Measurements from ENCODE around the gene JAKMIP2. TPM values are rescaled to one million over a fixed set of nuclear protein-coding genes. Genes with fewer than 3 reads are reported as not detected.

The JAKMIP2 gene
- total and polyA plus RNA-seq, 5 donors from 2014 or later, result 0.26 to 5.0 (median 2.4) TPM

DNA sequence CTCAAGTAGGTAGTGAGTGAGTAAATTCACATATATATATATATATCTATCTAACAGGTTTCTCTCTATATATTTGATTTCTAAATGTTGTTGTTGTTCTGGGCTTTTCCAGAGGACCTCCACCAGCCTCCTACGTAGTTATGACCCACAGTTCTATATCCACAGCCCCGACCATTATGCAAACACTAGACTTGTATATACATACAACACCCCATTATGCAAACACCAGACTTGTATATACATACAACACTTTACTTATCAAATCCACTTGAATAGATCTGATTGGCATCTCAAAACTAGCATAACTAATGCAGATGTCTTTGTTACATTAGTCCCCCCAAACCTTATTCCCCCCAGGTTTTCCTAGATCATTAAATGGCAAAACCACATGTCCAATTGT is 108.7 kb downstream of the JAKMIP2 start:
- Mint-ChIP-seq H3K4me3 (no peak overlapping the region), H3K36me3 (no peaks in the 10 kb centered on the region), H3K9me3 (peaks cover 0 to 3% (median 0%) of the 10 kb centered on the region in 7 donors), H3K4me1 (no peaks in the 10 kb centered on the region), H3K27ac (no peak overlapping the region), H3K27me3 (no peaks in the 10 kb centered on the region)
- H3K9me3 ChIP-seq (ENCODE audit: control insufficient read depth in 2 of 2, low read length in 2 of 2), result no peaks in the 10 kb centered on the region
- no peak overlapping the region for H3K27ac ChIP-seq (ENCODE audit: insufficient read depth, low read length, poor library complexity, severe bottlenecking)
- H3K4me1 ChIP-seq (ENCODE audit: control insufficient read depth, insufficient read depth, low read length, poor library complexity, severe bottlenecking), result no peaks in the 10 kb centered on the region
- ATAC-seq (ENCODE audit: low read depth in 2 of 2), result no peak
- DNase-seq, result no peak
- H3K36me3 ChIP-seq (ENCODE audit: control insufficient read depth, insufficient read depth, low read length), result no peaks in the 10 kb centered on the region
- no peaks in the 10 kb centered on the region for H3K27me3 ChIP-seq (ENCODE audit: control insufficient read depth, insufficient read depth, low read length)
- H3K4me3 ChIP-seq (ENCODE audit: low read depth, low read length), result no peak overlapping the region

DNA sequence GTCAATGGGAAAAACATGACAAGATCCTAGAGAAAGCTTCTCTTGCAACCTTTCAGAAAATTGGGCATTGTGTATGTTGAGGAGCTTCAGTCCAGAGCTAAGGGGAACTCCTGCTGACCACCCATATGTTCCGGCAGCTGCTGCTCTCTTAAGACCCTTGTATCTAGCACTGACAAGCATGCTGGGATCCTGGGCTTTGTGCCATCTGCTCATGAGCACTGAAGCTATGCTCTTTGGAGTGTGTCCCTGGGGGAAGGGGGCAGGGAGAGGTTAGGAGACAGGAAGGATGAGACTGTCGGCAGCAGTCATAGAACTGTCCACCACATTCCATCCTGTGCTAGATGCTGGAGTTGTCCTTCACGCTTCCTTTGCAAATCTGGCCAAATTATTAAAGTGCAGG is 109.3 kb downstream of the JAKMIP2 start:
- H3K27me3 ChIP-seq (ENCODE audit: control insufficient read depth, insufficient read depth, low read length), result no peaks in the 10 kb centered on the region
- no peaks in the 10 kb centered on the region for H3K9me3 ChIP-seq (ENCODE audit: control insufficient read depth in 2 of 2, low read length in 2 of 2)
- Mint-ChIP-seq H3K4me3 (no peak overlapping the region), H3K4me1 (no peaks in the 10 kb centered on the region), H3K27ac (no peak overlapping the region), H3K36me3 (no peaks in the 10 kb centered on the region), H3K27me3 (no peaks in the 10 kb centered on the region), H3K9me3 (peaks cover 0 to 3% (median 0%) of the 10 kb centered on the region in 7 donors)
- H3K4me1 ChIP-seq (ENCODE audit: control insufficient read depth, insufficient read depth, low read length, poor library complexity, severe bottlenecking), result no peaks in the 10 kb centered on the region
- DNase-seq, result no peak
- no peaks in the 10 kb centered on the region for H3K36me3 ChIP-seq (ENCODE audit: control insufficient read depth, insufficient read depth, low read length)
- ATAC-seq (ENCODE audit: low read depth in 2 of 2), result no peak
- no peak overlapping the region for H3K27ac ChIP-seq (ENCODE audit: insufficient read depth, low read length, poor library complexity, severe bottlenecking)
- no peak overlapping the region for H3K4me3 ChIP-seq (ENCODE audit: low read depth, low read length)

DNA sequence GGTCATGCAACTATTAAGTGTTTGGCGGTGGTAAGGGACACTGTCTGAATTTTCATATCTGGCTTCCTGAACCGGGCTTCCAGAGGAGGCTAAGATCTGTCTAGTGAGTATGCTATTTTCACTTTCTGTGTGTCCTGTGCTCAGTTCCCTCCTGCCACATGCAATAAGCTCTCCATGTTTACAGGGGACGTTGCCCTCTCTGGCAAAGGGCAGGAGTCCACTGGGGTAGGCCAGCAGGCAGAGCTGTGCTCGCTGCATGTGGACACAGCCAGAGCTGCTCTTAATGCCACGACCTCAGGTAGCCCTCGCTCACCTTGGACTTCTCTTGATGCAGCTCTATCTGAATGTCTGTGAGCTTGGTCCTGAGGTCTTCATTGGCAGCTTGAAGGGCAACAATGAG is 111.2 kb downstream of the JAKMIP2 start:
- H3K27me3 ChIP-seq (ENCODE audit: control insufficient read depth, insufficient read depth, low read length), result no peaks in the 10 kb centered on the region
- no peaks in the 10 kb centered on the region for H3K4me1 ChIP-seq (ENCODE audit: control insufficient read depth, insufficient read depth, low read length, poor library complexity, severe bottlenecking)
- Mint-ChIP-seq H3K27me3 (no peaks in the 10 kb centered on the region), H3K36me3 (no peaks in the 10 kb centered on the region), H3K9me3 (peaks cover 0 to 2% (median 0%) of the 10 kb centered on the region in 7 donors), H3K27ac (no peak overlapping the region), H3K4me1 (no peaks in the 10 kb centered on the region), H3K4me3 (no peak overlapping the region)
- H3K27ac ChIP-seq (ENCODE audit: insufficient read depth, low read length, poor library complexity, severe bottlenecking), result no peak overlapping the region
- H3K4me3 ChIP-seq (ENCODE audit: low read depth, low read length), result no peak overlapping the region
- ATAC-seq (ENCODE audit: low read depth in 2 of 2) (no peak), DNase-seq (no peak)
- no peaks in the 10 kb centered on the region for H3K9me3 ChIP-seq (ENCODE audit: control insufficient read depth in 2 of 2, low read length in 2 of 2)
- no peaks in the 10 kb centered on the region for H3K36me3 ChIP-seq (ENCODE audit: control insufficient read depth, insufficient read depth, low read length)

DNA sequence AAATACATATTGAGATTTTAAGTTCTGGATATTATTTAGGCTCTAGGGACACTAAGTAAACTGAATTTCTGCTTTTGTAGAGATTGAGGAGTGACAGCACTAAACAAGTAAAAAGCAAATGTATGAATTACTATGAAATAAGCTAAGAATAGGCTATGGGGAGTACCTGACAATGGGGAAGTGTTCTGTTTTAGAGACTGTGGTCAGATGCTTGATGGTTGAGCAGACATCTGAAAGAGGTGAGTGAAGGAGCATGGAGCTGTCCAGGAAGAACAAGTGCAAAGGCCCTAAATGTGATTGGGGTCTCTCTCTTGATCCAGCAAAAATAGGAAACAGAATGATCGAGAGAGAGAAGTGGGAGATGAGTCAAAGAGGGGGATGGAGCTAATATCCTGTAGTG is 111.7 kb downstream of the JAKMIP2 start:
- ATAC-seq (ENCODE audit: low read depth in 2 of 2) (no peak), DNase-seq (no peak)
- Histone ChIP-seq H3K4me3 (ENCODE audit: low read depth, low read length) (no peak overlapping the region), H3K4me1 (ENCODE audit: control insufficient read depth, insufficient read depth, low read length, poor library complexity, severe bottlenecking) (no peaks in the 10 kb centered on the region), H3K9me3 (ENCODE audit: control insufficient read depth in 2 of 2, low read length in 2 of 2) (no peaks in the 10 kb centered on the region), H3K36me3 (ENCODE audit: control insufficient read depth, insufficient read depth, low read length) (no peaks in the 10 kb centered on the region), H3K27ac (ENCODE audit: insufficient read depth, low read length, poor library complexity, severe bottlenecking) (no peak overlapping the region), H3K27me3 (ENCODE audit: control insufficient read depth, insufficient read depth, low read length) (no peaks in the 10 kb centered on the region)
- no peak overlapping the region for H3K4me3 Mint-ChIP-seq
- no peaks in the 10 kb centered on the region for H3K4me1 Mint-ChIP-seq
- no peaks in the 10 kb centered on the region for H3K36me3 Mint-ChIP-seq
- no peaks in the 10 kb centered on the region for H3K27me3 Mint-ChIP-seq
- H3K9me3 Mint-ChIP-seq, result peaks cover 0 to 2% (median 0%) of the 10 kb centered on the region in 7 donors
- no peak overlapping the region for H3K27ac Mint-ChIP-seq

DNA sequence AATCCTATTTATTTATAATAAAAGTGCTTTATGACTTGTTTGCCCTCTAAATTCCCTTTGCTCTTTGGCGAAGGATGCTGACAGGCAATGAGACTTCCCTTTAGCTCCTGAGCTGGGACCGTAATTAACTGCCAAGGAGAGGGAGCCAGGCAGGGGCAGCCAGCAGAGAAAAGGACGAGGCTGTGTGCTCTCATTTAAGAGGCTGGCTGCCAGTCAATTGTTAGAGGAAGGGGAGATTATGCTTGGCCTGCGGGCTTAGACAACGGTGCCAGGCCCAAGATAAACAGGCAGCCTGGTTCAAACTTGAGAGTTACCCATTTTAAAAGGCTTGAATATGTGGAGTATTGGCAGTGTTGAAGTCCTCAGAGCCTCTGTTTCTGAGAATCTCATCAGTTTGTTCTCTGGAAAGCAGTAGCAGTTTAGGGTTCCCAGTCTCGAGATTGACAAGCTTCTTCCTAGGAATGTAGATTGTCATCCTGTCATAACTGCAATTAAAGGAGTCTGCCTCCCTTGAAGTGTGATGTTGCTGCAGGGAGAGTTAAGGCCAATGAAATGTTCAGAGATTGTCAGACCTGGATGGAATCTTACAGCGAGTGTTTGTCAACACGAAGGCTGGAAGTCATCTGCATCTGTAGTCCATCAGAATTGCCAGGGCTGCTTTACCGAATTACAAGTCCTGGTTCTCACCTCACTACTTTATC is 113.2 kb downstream of the JAKMIP2 start:
- Mint-ChIP-seq H3K4me3 (no peak overlapping the region), H3K9me3 (peaks cover 0 to 3% (median under 1%) of the 10 kb centered on the region in 7 donors), H3K27ac (no peak overlapping the region), H3K36me3 (no peaks in the 10 kb centered on the region), H3K27me3 (no peaks in the 10 kb centered on the region), H3K4me1 (no peaks in the 10 kb centered on the region)
- no peak overlapping the region for H3K27ac ChIP-seq (ENCODE audit: insufficient read depth, low read length, poor library complexity, severe bottlenecking)
- no peak for DNase-seq
- no peaks in the 10 kb centered on the region for H3K36me3 ChIP-seq (ENCODE audit: control insufficient read depth, insufficient read depth, low read length)
- no peak for ATAC-seq (ENCODE audit: low read depth in 2 of 2)
- no peaks in the 10 kb centered on the region for H3K4me1 ChIP-seq (ENCODE audit: control insufficient read depth, insufficient read depth, low read length, poor library complexity, severe bottlenecking)
- H3K4me3 ChIP-seq (ENCODE audit: low read depth, low read length), result no peak overlapping the region
- H3K9me3 ChIP-seq (ENCODE audit: control insufficient read depth in 2 of 2, low read length in 2 of 2), result no peaks in the 10 kb centered on the region
- H3K27me3 ChIP-seq (ENCODE audit: control insufficient read depth, insufficient read depth, low read length), result no peaks in the 10 kb centered on the region

DNA sequence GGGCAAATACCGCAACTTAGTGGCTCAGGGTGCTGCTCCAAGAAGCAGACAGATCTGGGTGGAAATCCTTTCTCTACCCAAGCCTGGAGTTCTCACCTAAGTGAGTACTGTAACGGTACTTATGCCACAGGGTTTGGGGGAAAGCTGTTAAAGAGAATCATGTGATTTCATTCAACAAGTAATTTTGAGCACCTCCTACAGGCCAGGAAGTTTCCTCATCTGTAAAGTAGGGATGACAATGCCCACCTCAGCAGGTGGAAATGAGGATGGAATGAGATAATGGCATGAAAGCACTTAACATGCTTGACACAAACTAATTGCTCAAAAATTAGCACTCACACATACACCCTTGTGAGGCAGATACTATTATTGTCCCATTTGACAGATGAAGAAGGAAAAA is 114.1 kb downstream of the JAKMIP2 start:
- Mint-ChIP-seq H3K27ac (no peak overlapping the region), H3K4me1 (no peaks in the 10 kb centered on the region), H3K9me3 (peaks cover 0 to 3% (median 2%) of the 10 kb centered on the region in 7 donors), H3K27me3 (no peaks in the 10 kb centered on the region), H3K4me3 (no peak overlapping the region), H3K36me3 (no peaks in the 10 kb centered on the region)
- no peaks in the 10 kb centered on the region for H3K9me3 ChIP-seq (ENCODE audit: control insufficient read depth in 2 of 2, low read length in 2 of 2)
- ATAC-seq (ENCODE audit: low read depth in 2 of 2) (no peak), DNase-seq (no peak)
- no peak overlapping the region for H3K4me3 ChIP-seq (ENCODE audit: low read depth, low read length)
- H3K4me1 ChIP-seq (ENCODE audit: control insufficient read depth, insufficient read depth, low read length, poor library complexity, severe bottlenecking), result no peaks in the 10 kb centered on the region
- no peaks in the 10 kb centered on the region for H3K36me3 ChIP-seq (ENCODE audit: control insufficient read depth, insufficient read depth, low read length)
- no peaks in the 10 kb centered on the region for H3K27me3 ChIP-seq (ENCODE audit: control insufficient read depth, insufficient read depth, low read length)
- H3K27ac ChIP-seq (ENCODE audit: insufficient read depth, low read length, poor library complexity, severe bottlenecking), result no peak overlapping the region

DNA sequence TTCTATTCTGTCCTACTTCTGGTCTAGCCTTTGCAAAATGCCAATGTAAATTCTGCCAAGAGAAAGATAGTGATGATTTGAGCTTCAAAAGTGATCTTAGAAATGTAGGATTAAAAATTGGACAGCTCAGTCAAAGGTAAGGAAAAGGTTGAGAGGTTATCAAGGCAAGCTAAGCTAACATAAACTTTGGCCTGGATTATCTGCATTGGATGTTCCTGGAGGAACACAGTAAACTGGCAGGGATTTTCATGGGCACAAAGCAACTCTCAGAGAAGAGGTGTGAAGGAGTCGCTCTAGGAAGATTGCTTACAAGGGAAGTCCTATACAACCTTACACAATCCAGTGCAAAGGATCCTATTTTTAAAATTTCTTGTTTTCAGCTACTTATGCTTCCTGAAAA is 115.2 kb downstream of the JAKMIP2 start:
- Mint-ChIP-seq H3K4me1 (no peaks in the 10 kb centered on the region), H3K4me3 (no peak overlapping the region), H3K27ac (no peak overlapping the region), H3K36me3 (no peaks in the 10 kb centered on the region), H3K27me3 (no peaks in the 10 kb centered on the region), H3K9me3 (peaks cover 0 to 3% (median 2%) of the 10 kb centered on the region in 7 donors)
- no peak for DNase-seq
- no peak overlapping the region for H3K4me3 ChIP-seq (ENCODE audit: low read depth, low read length)
- no peak for ATAC-seq (ENCODE audit: low read depth in 2 of 2)
- no peaks in the 10 kb centered on the region for H3K9me3 ChIP-seq (ENCODE audit: control insufficient read depth in 2 of 2, low read length in 2 of 2)
- H3K36me3 ChIP-seq (ENCODE audit: control insufficient read depth, insufficient read depth, low read length), result no peaks in the 10 kb centered on the region
- H3K27me3 ChIP-seq (ENCODE audit: control insufficient read depth, insufficient read depth, low read length), result no peaks in the 10 kb centered on the region
- H3K27ac ChIP-seq (ENCODE audit: insufficient read depth, low read length, poor library complexity, severe bottlenecking), result no peak overlapping the region
- H3K4me1 ChIP-seq (ENCODE audit: control insufficient read depth, insufficient read depth, low read length, poor library complexity, severe bottlenecking), result no peaks in the 10 kb centered on the region

DNA sequence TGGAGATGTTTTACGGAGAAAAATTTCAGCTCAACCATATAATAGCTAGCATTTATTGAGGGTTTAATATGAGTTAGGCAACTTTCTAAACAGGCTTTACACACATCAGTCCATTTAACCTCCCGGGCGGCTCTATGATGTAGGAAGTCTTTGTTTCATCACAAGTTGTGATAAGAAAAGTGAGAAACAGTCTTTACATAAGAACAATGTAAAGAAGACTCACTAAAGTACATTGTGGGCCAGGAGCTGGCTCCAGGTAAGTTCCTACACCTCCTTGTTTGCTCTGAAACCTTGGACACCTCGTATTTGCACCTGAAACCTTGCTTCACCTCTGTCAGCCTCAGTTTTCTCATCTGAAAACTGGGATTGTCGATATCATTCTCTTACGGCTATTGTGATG is 116.1 kb downstream of the JAKMIP2 start:
- no peak overlapping the region for H3K4me3 ChIP-seq (ENCODE audit: low read depth, low read length)
- no peaks in the 10 kb centered on the region for H3K27me3 ChIP-seq (ENCODE audit: control insufficient read depth, insufficient read depth, low read length)
- ATAC-seq (ENCODE audit: low read depth in 2 of 2) (no peak), DNase-seq (no peak)
- no peak overlapping the region for H3K4me3 Mint-ChIP-seq
- H3K4me1 Mint-ChIP-seq, result no peaks in the 10 kb centered on the region
- no peaks in the 10 kb centered on the region for H3K36me3 ChIP-seq (ENCODE audit: control insufficient read depth, insufficient read depth, low read length)
- H3K27me3 Mint-ChIP-seq, result no peaks in the 10 kb centered on the region
- no peak overlapping the region for H3K27ac ChIP-seq (ENCODE audit: insufficient read depth, low read length, poor library complexity, severe bottlenecking)
- no peak overlapping the region for H3K27ac Mint-ChIP-seq
- H3K9me3 ChIP-seq (ENCODE audit: control insufficient read depth in 2 of 2, low read length in 2 of 2), result no peaks in the 10 kb centered on the region
- H3K36me3 Mint-ChIP-seq, result no peaks in the 10 kb centered on the region
- H3K9me3 Mint-ChIP-seq, result peaks cover 0 to 3% (median 2%) of the 10 kb centered on the region in 7 donors
- no peaks in the 10 kb centered on the region for H3K4me1 ChIP-seq (ENCODE audit: control insufficient read depth, insufficient read depth, low read length, poor library complexity, severe bottlenecking)
